Right atrium auricular region (tissue), 2 donors: ENCODE data around the gene SEMG1. TPM values are rescaled to one million over a fixed set of nuclear protein-coding genes. Genes with fewer than 3 reads are reported as not detected.

Source experiments
- DNase-seq: peaks from one replicate; pipeline ENCODE4 v3.0.0-alpha.2; 2019; ENCODE audit warnings: low spot score
- H3K27ac ChIP-seq, 2 donors: fragments of 200-600 bp; sonication (generic); 1 replicate in 1 of 2; 2 replicates in 1 of 2; pipeline ENCODE4 v1.5.1; 2016 to 2019
- H3K27me3 ChIP-seq, 2 donors: fragments of 200-600 bp; sonication (generic); one replicate each; pipeline versions ENCODE4 v1.5.1 to v1.6.0; 2017 to 2019
- H3K36me3 ChIP-seq: fragments of 200-600 bp; sonication (generic); one replicate; pipeline ENCODE4 v1.5.1; 2016
- H3K4me1 ChIP-seq, 2 donors: fragments of 200-600 bp; sonication (generic); one replicate each; pipeline versions ENCODE4 v1.5.1 to v1.6.0; 2017 to 2019
- H3K4me3 ChIP-seq, 2 donors: fragments of 200-600 bp; sonication (generic); 1 replicate in 1 of 2; 2 replicates in 1 of 2; pipeline ENCODE4 v1.5.1; 2017 to 2019; ENCODE audit warnings: mild to moderate bottlenecking in 1 of 2, moderate library complexity in 1 of 2
- H3K9me3 ChIP-seq, 2 donors: fragments of 200-600 bp; sonication (generic); one replicate each; pipeline ENCODE4 v1.5.1; 2019
- CTCF ChIP-seq, 2 donors: fragments of 200-600 bp; sonication (generic); IDR thresholded peaks; one replicate each; pipeline ENCODE4 v1.5.1; 2019; ENCODE audit warnings: antibody characterized with exemption in 2 of 2
- total RNA-seq, 2 donors: library from RNA; depleted of rRNA; stranded (reverse); fragments of >200 nt; gene quantifications; one replicate each; pipeline ENCODE4 v1.1.0, GENCODE V29; 2016

The SEMG1 gene
- total RNA-seq, 2 donors from 2014 or later, result not detected

GRCh38 chr20:45223136-45223535 is 16.3 kb downstream of the SEMG1 start:
- no peak overlapping the region for H3K27ac ChIP-seq
- no peak overlapping the region for H3K4me3 ChIP-seq
- no peaks in the 10 kb centered on the region for H3K27me3 ChIP-seq
- no peak for DNase-seq
- TF ChIP-seq CTCF (IDR thresholded peaks at IDR 0.05), result no peak
- no peaks in the 10 kb centered on the region for H3K9me3 ChIP-seq
- H3K36me3 ChIP-seq, result no peaks in the 10 kb centered on the region
- H3K4me1 ChIP-seq, result no peaks in the 10 kb centered on the region

GRCh38 chr20:45226287-45226686 is 19.5 kb downstream of the SEMG1 start:
- Histone ChIP-seq H3K36me3 (no peaks in the 10 kb centered on the region), H3K27me3 (no peaks in the 10 kb centered on the region), H3K27ac (no peak overlapping the region), H3K4me1 (no peaks in the 10 kb centered on the region), H3K9me3 (no peaks in the 10 kb centered on the region), H3K4me3 (no peak overlapping the region)
- TF ChIP-seq CTCF (IDR thresholded peaks at IDR 0.05), result no peak
- DNase-seq, result no peak

- H3K27me3 ChIP-seq, result no peaks in the 10 kb centered on the region
- H3K9me3 ChIP-seq, result peaks cover 0 to 7% of the 10 kb centered on the region in 2 donors
- H3K4me3 ChIP-seq, result no peak overlapping the region
- no peak overlapping the region for H3K27ac ChIP-seq
- H3K4me1 ChIP-seq, result no peaks in the 10 kb centered on the region
- TF ChIP-seq CTCF (IDR thresholded peaks at IDR 0.05), result no peak
- H3K36me3 ChIP-seq, result no peaks in the 10 kb centered on the region
- DNase-seq, result no peak
Observed at GRCh38 chr20:45229264-45230056, 22.6 kb downstream of the SEMG1 start.

- Histone ChIP-seq H3K36me3 (no peaks in the 10 kb centered on the region), H3K4me3 (no peak overlapping the region), H3K27ac (no peak overlapping the region), H3K4me1 (no peaks in the 10 kb centered on the region), H3K9me3 (peaks cover 0 to 17% of the 10 kb centered on the region in 2 donors), H3K27me3 (no peaks in the 10 kb centered on the region)
- TF ChIP-seq CTCF (IDR thresholded peaks at IDR 0.05), result no peak
- no peak for DNase-seq
Observed at GRCh38 chr20:45230631-45231030, 23.8 kb downstream of the SEMG1 start.

- H3K4me1 ChIP-seq, result no peaks in the 10 kb centered on the region
- no peaks in the 10 kb centered on the region for H3K36me3 ChIP-seq
- H3K27me3 ChIP-seq, result no peaks in the 10 kb centered on the region
- no peak for TF ChIP-seq CTCF (IDR thresholded peaks at IDR 0.05)
- peaks cover 0 to 17% of the 10 kb centered on the region in 2 donors for H3K9me3 ChIP-seq
- no peak overlapping the region for H3K27ac ChIP-seq
- no peak for DNase-seq
- no peak overlapping the region for H3K4me3 ChIP-seq
Observed at GRCh38 chr20:45235995-45236394, 29.2 kb downstream of the SEMG1 start.

- no peak for TF ChIP-seq CTCF (IDR thresholded peaks at IDR 0.05)
- no peaks in the 10 kb centered on the region for H3K27me3 ChIP-seq
Observed at GRCh38 chr20:45238139-45238538, 31.3 kb downstream of the SEMG1 start.

More at GRCh38 chr20:45238139-45238538, 31.3 kb downstream of the SEMG1 start:
- Histone ChIP-seq H3K27ac (no peak overlapping the region), H3K4me1 (no peaks in the 10 kb centered on the region), H3K9me3 (peaks cover 0 to 17% of the 10 kb centered on the region in 2 donors), H3K36me3 (no peaks in the 10 kb centered on the region), H3K4me3 (no peak overlapping the region)
- DNase-seq, result no peak
